Smooth muscle cell (in vitro differentiated cells): ENCODE measurements around the gene TMEM82. TPM values are rescaled to one million over a fixed set of nuclear protein-coding genes. Genes with fewer than 3 reads are reported as not detected.
A peak's percentile ranks its signal among the peaks of the same experiment; 100 is the strongest.

Experiments
- DNase-seq: peaks from one replicate; lab custom pipeline; 2025; ENCODE audit not compliant: unreplicated experiment; lab: John Stamatoyannopoulos, UW
- H2AFZ ChIP-seq: fragments of 200-600 bp; sonication (generic); 2 replicates; pipeline ENCODE4 v1.6.0; 2016; ENCODE audit warnings: antibody characterized with exemption, low read depth, mild to moderate bottlenecking
- H3F3A ChIP-seq: fragments of 200-600 bp; sonication (generic); 2 replicates; pipeline ENCODE4 v1.6.0; 2017; ENCODE audit warnings: antibody characterized with exemption, low read depth
- H3K27ac ChIP-seq: fragments of 200-600 bp; sonication (generic); 2 replicates; pipeline ENCODE4 v1.5.1; 2016; ENCODE audit warnings: low read depth, mild to moderate bottlenecking
- H3K27me3 ChIP-seq: fragments of 200-600 bp; sonication (generic); 2 replicates; pipeline ENCODE4 v1.6.1; 2016; ENCODE audit warnings: low read depth, mild to moderate bottlenecking
- H3K36me3 ChIP-seq: fragments of 200-600 bp; sonication (generic); 2 replicates; pipeline ENCODE4 v1.5.1; 2016; ENCODE audit warnings: low read depth
- H3K4me1 ChIP-seq: fragments of 200-600 bp; sonication (generic); 2 replicates; pipeline ENCODE4 v1.5.1; 2016; ENCODE audit warnings: low read depth
- H3K4me2 ChIP-seq: fragments of 200-600 bp; sonication (generic); 2 replicates; pipeline ENCODE4 v1.6.0; 2016; ENCODE audit warnings: mild to moderate bottlenecking
- H3K4me3 ChIP-seq: fragments of 200-600 bp; sonication (generic); 2 replicates; pipeline ENCODE4 v1.5.1; 2016; ENCODE audit warnings: mild to moderate bottlenecking
- H3K79me2 ChIP-seq: fragments of 200-600 bp; sonication (generic); 2 replicates; pipeline ENCODE4 v1.6.0; 2016; ENCODE audit warnings: low read depth, mild to moderate bottlenecking
- H3K9ac ChIP-seq: fragments of 200-600 bp; sonication (generic); 2 replicates; pipeline ENCODE4 v1.6.0; 2016; ENCODE audit warnings: low read depth
- H3K9me3 ChIP-seq: fragments of 200-600 bp; sonication (generic); replicated peaks from 2 replicates; pipeline ENCODE4 v1.5.1; 2016; ENCODE audit warnings: low read depth
- H4K20me1 ChIP-seq: fragments of 200-600 bp; sonication (generic); 2 replicates; pipeline ENCODE4 v1.6.0; 2016; ENCODE audit warnings: low read depth
- CTCF ChIP-seq: fragments of 200-600 bp; sonication (generic); IDR thresholded peaks from 2 replicates; pipeline ENCODE4 v1.5.1; 2017; ENCODE audit warnings: borderline replicate concordance, mild to moderate bottlenecking, antibody characterized with exemption; ENCODE audit not compliant: insufficient read depth, poor library complexity, severe bottlenecking
- WGBS: methylation state at CpG from one replicate; pipeline ENCODE4 v1.1.7; 2016; ENCODE audit warnings: low lambda C conversion rate; 5-methylcytosine and 5-hydroxymethylcytosine counted together
- polyA plus RNA-seq: library from polyadenylated mRNA; unstranded; fragments of >200 nt; fragmentation: Nextera tagmentation; extraction: Ambion mirVana; gene quantifications from 2 replicates; pipeline ENCODE4 v1.2.1, GENCODE V29; 2016
- total RNA-seq: library from RNA; depleted of rRNA; stranded (reverse); fragments of >200 nt; gene quantifications from 2 replicates; pipeline ENCODE4 v1.2.3, GENCODE V29; 2014

Gene TMEM82
- total and polyA plus RNA-seq, 2 experiments from 2014 or later = not detected

- Histone ChIP-seq H2AFZ (no peak overlapping the region), H3K27ac (peak overlapping the region; percentile 77), H3K79me2 (no peaks in the 10 kb centered on the region), H3K4me3 (no peak overlapping the region), H3K4me2 (peak overlapping the region; percentile 10), H3F3A (peaks cover 13% of the 10 kb centered on the region), H3K9me3 (no peaks in the 10 kb centered on the region), H4K20me1 (no peaks in the 10 kb centered on the region), H3K27me3 (no peaks in the 10 kb centered on the region), H3K9ac (no peak overlapping the region), H3K36me3 (no peaks in the 10 kb centered on the region), H3K4me1 (no peaks in the 10 kb centered on the region)
- 52% methylated on average over 13 of the region's 13 CpGs for WGBS
- TF ChIP-seq CTCF = no peak
- no peak for DNase-seq
Measured at GRCh38 chr1:15788624-15789301, 46.5 kb downstream of the TMEM82 start.

GRCh38 chr1:15796086-15796462 is 53.8 kb downstream of the TMEM82 start:
- TF ChIP-seq CTCF = no peak
- DNase-seq = no peak
- Histone ChIP-seq H2AFZ (no peak overlapping the region), H3K9ac (peak overlapping the region; percentile 80), H3K4me3 (no peak overlapping the region), H3K9me3 (no peaks in the 10 kb centered on the region), H3F3A (peaks cover 27% of the 10 kb centered on the region), H3K27me3 (no peaks in the 10 kb centered on the region), H3K4me2 (peak overlapping the region; percentile 45), H3K79me2 (no peaks in the 10 kb centered on the region), H3K36me3 (no peaks in the 10 kb centered on the region), H3K27ac (peak overlapping the region; percentile 96), H4K20me1 (no peaks in the 10 kb centered on the region), H3K4me1 (peaks cover 14% of the 10 kb centered on the region)
- 81% methylated on average over 2 of the region's 2 CpGs for WGBS

Other genes with a start within 250 kb of the TMEM82 start
- gene CASP9, start 218.3 kb upstream of the TMEM82 start, total RNA-seq = 4.2 and 5.4 TPM in 2 replicates
- gene CASP9, start 218.3 kb upstream of the TMEM82 start, polyA plus RNA-seq = 4.8 and 7.2 TPM in 2 replicates
- 18.3 and 23.1 TPM in 2 replicates for gene DNAJC16, start 215.7 kb upstream of the TMEM82 start, total RNA-seq
- 4.0 and 5.6 TPM in 2 replicates for gene DNAJC16, start 215.7 kb upstream of the TMEM82 start, polyA plus RNA-seq
- 0.04 and 0.36 TPM in 2 replicates for gene AGMAT, start 157.4 kb upstream of the TMEM82 start, total RNA-seq
- 0.11 and 0.56 TPM in 2 replicates for gene AGMAT, start 157.4 kb upstream of the TMEM82 start, polyA plus RNA-seq
- 10.9 and 11.4 TPM in 2 replicates for gene DDI2, start 125.0 kb upstream of the TMEM82 start, total RNA-seq
- 1.5 and 3.5 TPM in 2 replicates for gene DDI2, start 125.0 kb upstream of the TMEM82 start, polyA plus RNA-seq
- 29.5 and 39.6 TPM in 2 replicates for gene PLEKHM2, start 58.2 kb upstream of the TMEM82 start, total RNA-seq
- 26.5 and 32.0 TPM in 2 replicates for gene PLEKHM2, start 58.2 kb upstream of the TMEM82 start, polyA plus RNA-seq
- gene SLC25A34, start 6.2 kb upstream of the TMEM82 start, total RNA-seq = 0.22 and 0.76 TPM in 2 replicates
- 1.6 and 2.1 TPM in 2 replicates for gene SLC25A34, start 6.2 kb upstream of the TMEM82 start, polyA plus RNA-seq
- 31.1 and 36.7 TPM in 2 replicates for gene FBLIM1, start 16.3 kb downstream of the TMEM82 start, total RNA-seq
- 50.8 and 72.9 TPM in 2 replicates for gene FBLIM1, start 16.3 kb downstream of the TMEM82 start, polyA plus RNA-seq
- 3.9 and 4.4 TPM in 2 replicates for gene UQCRHL, start 65.2 kb downstream of the TMEM82 start, total RNA-seq
- 1.1 and 1.6 TPM in 2 replicates for gene UQCRHL, start 65.2 kb downstream of the TMEM82 start, polyA plus RNA-seq
- 24.9 and 28.7 TPM in 2 replicates for gene SPEN, start 105.2 kb downstream of the TMEM82 start, total RNA-seq
- gene SPEN, start 105.2 kb downstream of the TMEM82 start, polyA plus RNA-seq = 10.6 and 20.0 TPM in 2 replicates
- 19.6 and 29.4 TPM in 2 replicates for gene ZBTB17, start 233.6 kb downstream of the TMEM82 start, total RNA-seq
- gene ZBTB17, start 233.6 kb downstream of the TMEM82 start, polyA plus RNA-seq = 42.5 and 43.0 TPM in 2 replicates